ENCODE results near the gene BRMS1L. TPM values are rescaled to one million over a fixed set of nuclear protein-coding genes. Genes with fewer than 3 reads are reported as not detected.

BRMS1L gene
- polyA plus RNA-seq, 2 of the 4 experiments (the other 2 are of a cell fraction), result 17.0 to 18.1 TPM

GRCh38 chr14:35807131-35807961 lies 18.8 kb upstream of the BRMS1L start:
- Histone ChIP-seq H3K4me3 (peak overlapping the region; percentile 84), H3K4me2 (peak overlapping the region; percentile 94), H3K4me1 (peaks cover 18% of the 10 kb centered on the region), H3K9me3 (no peaks in the 10 kb centered on the region), H3K27ac (no peak overlapping the region)
- TF ChIP-seq CEBPB (IDR thresholded peaks at IDR 0.05) (no peak), RCOR1 (IDR thresholded peaks at IDR 0.05; ENCODE audit: low read depth, low read length) (no peak), HDAC2 (IDR thresholded peaks at IDR 0.05) (no peak), CBX2 (IDR thresholded peaks at IDR 0.05; ENCODE audit: borderline replicate concordance, low read depth) (no peak), POLR2AphosphoS2 (conservative IDR thresholded peaks at IDR 0.05; ENCODE audit: low read length) (no peak), NPAS2 (CRISPR knock-in tag; IDR thresholded peaks at IDR 0.05; ENCODE audit: borderline replicate concordance) (no peak), EHMT2 (IDR thresholded peaks at IDR 0.05; ENCODE audit: low read depth) (no peak), GATA3 (IDR thresholded peaks at IDR 0.05; ENCODE audit: borderline replicate concordance) (no peak), EHF (CRISPR knock-in tag; IDR thresholded peaks at IDR 0.05) (no peak), ZC3H11A (IDR thresholded peaks at IDR 0.05) (no peak), JUN (IDR thresholded peaks at IDR 0.05) (no peak), HOXA7 (CRISPR knock-in tag; IDR thresholded peaks at IDR 0.05) (no peak), NR3C1 (IDR thresholded peaks at IDR 0.05) (no peak), FOXS1 (CRISPR knock-in tag; IDR thresholded peaks at IDR 0.05) (no peak)
- 36% methylated on average over 8 of the region's 8 CpGs for WGBS (ENCODE audit: missing lambda C conversion rate)
- ChIA-PET CTCF (interaction anchor here (1.3 to 1.8 kb wide), 2 partner anchors 11 to 15 kb away, joined by 5 to 8 read pairs; no protein-coding TSS in a partner anchor), POLR2A (interaction anchor here (2.3 kb wide), 1 partner anchor 19 kb away, joined by 10 read pairs; the partner anchor contains the start of gene BRMS1L)
- no peak for ATAC-seq
- FAIRE-seq, result no peak
- no peak for DNase-seq (ENCODE audit: low read depth in 1 of 2, low spot score in 1 of 2)

- Histone ChIP-seq H3K27ac (peak overlapping the region; percentile 86 to 92), H3K4me3 (peak overlapping the region; percentile 84), H3K4me2 (peak overlapping the region; percentile 94), H3K4me1 (peaks cover 18% of the 10 kb centered on the region), H3K9me3 (no peaks in the 10 kb centered on the region)
- ATAC-seq, result peak; percentile 20 to 33; a peak in 2 of 6 replicates
- peak in 1 of 2 experiments; percentile 31 for DNase-seq (ENCODE audit: low read depth in 1 of 2, low spot score in 1 of 2)
- no peak for TF ChIP-seq MAX (IDR thresholded peaks at IDR 0.05)
- no peak for TF ChIP-seq ZFP36 (IDR thresholded peaks at IDR 0.05; ENCODE audit: borderline replicate concordance, partially characterized antibody)
- no peak for TF ChIP-seq NFE2L2 (conservative IDR thresholded peaks at IDR 0.05; ENCODE audit: low read length)
- TF ChIP-seq FOSL2 (IDR thresholded peaks at IDR 0.05), result no peak
- TF ChIP-seq FOSL2 (CRISPR knock-in tag; IDR thresholded peaks at IDR 0.05), result no peak
- no peak for TF ChIP-seq CHD2 (IDR thresholded peaks at IDR 0.05; ENCODE audit: low read length, partially characterized antibody)
- TF ChIP-seq PHF8 (IDR thresholded peaks at IDR 0.05; ENCODE audit: borderline replicate concordance, low read depth), result no peak
- TF ChIP-seq MYC (IDR thresholded peaks at IDR 0.05; ENCODE audit: borderline replicate concordance, low read length), result no peak
- TF ChIP-seq MAZ (IDR thresholded peaks at IDR 0.05; ENCODE audit: borderline replicate concordance, low read depth, low read length), result no peak
- no peak for TF ChIP-seq CTCF (IDR thresholded peaks at IDR 0.05)
- TF ChIP-seq ESRRA (IDR thresholded peaks at IDR 0.05; ENCODE audit: borderline replicate concordance, low read length), result no peak
- no peak for TF ChIP-seq HDAC2 (IDR thresholded peaks at IDR 0.05)
- TF ChIP-seq KDM1A (IDR thresholded peaks at IDR 0.05; ENCODE audit: low read depth), result no peak
- TF ChIP-seq FOSB (CRISPR knock-in tag; IDR thresholded peaks at IDR 0.05), result no peak
- no peak for TF ChIP-seq PBX3 (IDR thresholded peaks at IDR 0.05)
- TF ChIP-seq USF2 (IDR thresholded peaks at IDR 0.05), result no peak
- no peak for TF ChIP-seq POLR2A (IDR thresholded peaks at IDR 0.05; ENCODE audit: low read length)
- no peak for TF ChIP-seq ZNF302 (CRISPR knock-in tag; IDR thresholded peaks at IDR 0.05)
- TF ChIP-seq EHMT2 (IDR thresholded peaks at IDR 0.05; ENCODE audit: low read depth), result no peak
- no peak for TF ChIP-seq KDM5A (IDR thresholded peaks at IDR 0.05)
- no peak for TF ChIP-seq JUN (IDR thresholded peaks at IDR 0.05)
- POLR2A ChIA-PET, result interaction anchor here (2.3 kb wide), 1 partner anchor 18 kb away, joined by 10 read pairs; the partner anchor contains the start of gene BRMS1L
- FAIRE-seq, result no peak
- WGBS (ENCODE audit: missing lambda C conversion rate), result under 1% methylated on average over 11 of the region's 11 CpGs
- CTCF ChIA-PET, result interaction anchor here (1.3 kb wide), 1 partner anchor 11 kb away, joined by 8 read pairs; no protein-coding TSS in a partner anchor
These were observed 18.0 kb upstream of the BRMS1L start for GRCh38 chr14:35808076-35808637.

Data from A549 (cell line).